ENCODE measurements around the gene THYN1. TPM values are rescaled to one million over a fixed set of nuclear protein-coding genes. Genes with fewer than 3 reads are reported as not detected.
"Not testable (repeated sequence)": the region's sequence is repeated elsewhere in the genome, so short reads cannot be mapped to it uniquely, and the experiment has no call there.

Gene THYN1
- total RNA-seq, result 10 to 100 TPM; 72.7 to 81.0 TPM

DNA sequence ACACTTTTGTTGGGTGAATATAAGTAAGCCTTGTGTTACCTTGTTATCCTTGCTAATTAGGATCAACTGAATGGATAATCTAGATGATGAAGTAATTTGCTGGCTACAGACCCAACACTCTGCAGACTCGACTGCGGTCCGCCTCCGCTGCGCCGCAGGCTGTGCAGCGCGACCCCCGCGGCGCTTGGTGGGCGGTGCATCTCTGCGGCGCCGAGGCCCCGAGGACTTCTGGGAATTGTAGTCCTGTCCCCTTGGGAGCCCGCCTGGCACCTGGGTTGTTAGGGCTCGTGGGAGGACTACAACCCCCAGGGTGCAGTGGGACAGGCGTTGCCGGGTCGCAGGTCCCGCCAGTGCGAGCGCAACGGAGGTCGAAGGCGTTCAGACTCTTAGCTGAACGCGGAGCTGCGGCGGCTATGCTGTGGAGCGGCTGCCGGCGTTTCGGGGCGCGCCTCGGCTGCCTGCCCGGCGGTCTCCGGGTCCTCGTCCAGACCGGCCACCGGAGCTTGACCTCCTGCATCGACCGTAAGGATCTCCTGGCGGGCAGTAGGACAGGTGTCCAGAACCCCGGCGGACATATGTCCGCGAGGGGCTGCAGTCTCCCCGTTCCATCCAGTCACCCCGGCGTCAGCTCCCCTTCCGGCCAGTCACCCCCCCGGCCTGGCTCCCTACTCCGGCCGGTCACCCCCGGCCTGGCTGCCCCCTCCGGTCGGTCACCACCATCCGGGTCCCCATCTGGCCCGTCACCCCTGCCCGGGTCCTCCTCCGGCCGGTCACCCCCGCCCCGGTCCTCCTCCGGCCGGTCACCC, at the start of gene THYN1, which contains the start of gene ACAD8:
Gene THYN1, minus strand, starts transcription at position 165 of the 806 bp plus-strand sequence. CDS start 470 bp downstream, outside the sequence.
Gene ACAD8, plus strand, starts transcription at position 381 of the 806 bp plus-strand sequence. Its CDS starts 33 bp downstream, at position 414.
- no peaks in the 10 kb centered on the region for H3K9me3 Mint-ChIP-seq
- no peaks in the 10 kb centered on the region for H3K27me3 Mint-ChIP-seq
- ATAC-seq (replicated peaks), result peak; percentile 96
- H3K27ac Mint-ChIP-seq, result peak within 1 kb of the TSS; percentile 92
- peak within 1 kb of the TSS; percentile 98 for H3K4me3 Mint-ChIP-seq
- H3K4me1 Mint-ChIP-seq, result peaks cover 18% of the 10 kb centered on the region
- H3K36me3 Mint-ChIP-seq (ENCODE audit: low read depth), result peaks cover 41% of the 10 kb centered on the region

DNA sequence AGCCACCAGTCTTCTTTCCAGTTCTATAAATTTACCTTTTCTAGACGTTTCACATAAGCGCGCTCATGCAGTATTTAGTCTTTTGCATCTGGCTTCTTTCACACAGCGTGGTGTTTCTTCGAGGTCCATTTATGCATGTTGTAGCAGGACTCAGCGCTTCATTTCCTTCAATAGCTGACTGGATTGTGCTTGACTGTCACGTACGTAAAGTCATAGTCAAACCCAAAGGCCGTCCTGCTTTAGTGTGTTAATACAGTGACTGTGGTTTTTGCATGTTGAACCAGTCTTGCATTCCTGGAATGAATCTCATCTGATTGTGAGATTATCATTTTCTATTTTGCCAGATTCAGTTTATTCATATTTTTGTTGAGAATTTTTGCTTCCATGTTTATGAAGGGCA, 41.5 kb upstream of the THYN1 start:
- H3K36me3 Mint-ChIP-seq (ENCODE audit: low read depth), result peaks cover 5% of the 10 kb centered on the region
- H3K27ac Mint-ChIP-seq, result no peak overlapping the region
- H3K9me3 Mint-ChIP-seq, result no peaks in the 10 kb centered on the region
- H3K4me1 Mint-ChIP-seq, result no peaks in the 10 kb centered on the region
- peak; percentile 79 for ATAC-seq (replicated peaks)
- H3K4me3 Mint-ChIP-seq, result peak overlapping the region; percentile 9
- no peaks in the 10 kb centered on the region for H3K27me3 Mint-ChIP-seq

DNA sequence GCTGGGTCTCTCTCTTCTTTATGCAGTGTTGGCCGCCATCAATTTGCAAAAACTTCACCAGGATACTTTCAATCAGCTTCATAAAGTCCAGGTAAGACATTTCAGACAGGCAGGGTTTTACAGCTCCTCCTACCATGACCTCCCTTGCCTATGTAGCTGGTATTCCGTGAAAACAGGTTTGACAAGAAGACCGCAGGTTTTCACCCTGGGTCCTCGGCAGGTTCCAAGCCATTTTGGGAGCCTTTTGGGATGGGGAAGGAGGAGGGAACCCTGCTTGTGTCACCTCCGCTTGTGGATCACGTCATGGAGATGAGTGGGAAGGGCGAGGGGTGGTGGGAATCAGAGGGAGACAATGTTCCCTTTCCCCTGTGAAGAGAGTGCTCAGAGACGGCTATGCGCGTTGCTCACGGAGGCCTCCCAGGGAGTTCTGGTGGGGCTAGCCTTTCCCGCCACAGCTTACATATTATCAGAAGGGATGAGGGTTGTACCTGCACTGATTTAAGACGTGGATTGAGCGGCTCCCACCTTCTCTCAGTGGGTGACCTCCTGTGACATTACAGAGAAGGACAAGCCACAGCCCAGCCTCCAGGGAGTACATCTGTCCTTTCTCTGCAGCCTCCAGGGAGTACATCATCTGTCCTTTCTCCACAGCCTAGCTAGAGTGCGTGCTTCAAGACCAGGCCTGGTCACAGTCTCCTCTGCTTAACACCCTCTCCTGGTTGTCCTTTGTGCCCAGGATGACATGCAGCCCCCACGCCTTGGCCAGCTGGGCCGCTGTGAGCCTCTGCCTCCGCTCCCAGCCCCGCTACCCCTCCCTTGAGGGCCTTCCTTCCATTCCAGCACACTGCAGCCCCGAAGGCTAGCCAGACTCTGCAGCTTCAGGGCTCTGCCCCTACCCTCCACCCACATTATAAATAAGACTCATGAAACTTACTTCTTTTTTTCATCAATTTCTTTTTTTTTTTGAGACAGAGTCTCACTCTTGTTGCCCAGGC, 40.3 kb upstream of the THYN1 start:
- no peak for ATAC-seq (replicated peaks)
- Mint-ChIP-seq H3K4me3 (no peak overlapping the region), H3K4me1 (no peaks in the 10 kb centered on the region), H3K9me3 (no peaks in the 10 kb centered on the region), H3K36me3 (ENCODE audit: low read depth) (peaks cover 5% of the 10 kb centered on the region), H3K27me3 (no peaks in the 10 kb centered on the region), H3K27ac (no peak overlapping the region)

DNA sequence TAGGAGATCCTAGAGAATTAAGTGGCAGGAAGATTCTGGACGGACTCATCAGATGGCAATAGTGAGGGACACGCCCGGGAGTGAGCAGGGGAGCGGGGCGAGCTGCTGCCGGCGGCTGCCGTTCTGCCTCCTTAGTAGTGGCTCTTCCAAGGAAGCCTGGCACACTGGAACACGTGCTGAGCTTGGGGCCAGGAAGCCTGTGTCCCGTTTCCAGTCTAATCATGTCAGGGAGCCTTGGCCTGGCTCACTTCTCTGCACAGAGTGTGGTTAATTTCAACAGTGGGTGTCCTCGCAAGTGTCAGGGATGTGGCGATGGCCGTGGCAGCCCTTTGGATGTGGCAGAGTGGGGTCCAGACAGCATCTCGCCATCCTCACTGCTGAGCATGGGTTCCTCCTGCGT, 39.5 kb upstream of the THYN1 start:
- Mint-ChIP-seq H3K27me3 (no peaks in the 10 kb centered on the region), H3K9me3 (no peaks in the 10 kb centered on the region), H3K27ac (no peak overlapping the region), H3K4me3 (no peak overlapping the region), H3K4me1 (no peaks in the 10 kb centered on the region), H3K36me3 (ENCODE audit: low read depth) (peaks cover 5% of the 10 kb centered on the region)
- ATAC-seq (replicated peaks), result no peak

DNA sequence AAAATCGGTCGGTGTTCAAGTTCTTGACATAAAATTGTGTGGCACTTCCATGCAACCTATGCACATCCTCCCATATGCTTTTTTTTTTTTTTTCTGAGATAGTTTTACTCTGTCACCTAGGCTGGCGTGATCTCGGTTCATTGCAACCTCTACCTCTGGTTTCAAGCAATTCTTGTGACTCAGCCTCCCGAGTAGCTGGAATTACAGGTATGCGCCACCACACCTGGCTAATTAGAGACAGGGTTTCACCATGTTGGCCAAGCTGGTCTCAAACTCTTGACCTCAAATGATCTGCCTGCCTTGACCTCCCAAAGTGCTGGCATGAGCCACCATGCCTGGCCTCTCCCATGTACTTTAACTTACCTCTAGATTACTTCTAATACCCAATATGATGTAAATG, 38.0 kb upstream of the THYN1 start:
- no peak for ATAC-seq (replicated peaks)
- no peaks in the 10 kb centered on the region for H3K9me3 Mint-ChIP-seq
- no peaks in the 10 kb centered on the region for H3K4me1 Mint-ChIP-seq
- H3K36me3 Mint-ChIP-seq (ENCODE audit: low read depth), result peaks cover 5% of the 10 kb centered on the region
- no peaks in the 10 kb centered on the region for H3K27me3 Mint-ChIP-seq
- no peak overlapping the region for H3K4me3 Mint-ChIP-seq
- H3K27ac Mint-ChIP-seq, result no peak overlapping the region

DNA sequence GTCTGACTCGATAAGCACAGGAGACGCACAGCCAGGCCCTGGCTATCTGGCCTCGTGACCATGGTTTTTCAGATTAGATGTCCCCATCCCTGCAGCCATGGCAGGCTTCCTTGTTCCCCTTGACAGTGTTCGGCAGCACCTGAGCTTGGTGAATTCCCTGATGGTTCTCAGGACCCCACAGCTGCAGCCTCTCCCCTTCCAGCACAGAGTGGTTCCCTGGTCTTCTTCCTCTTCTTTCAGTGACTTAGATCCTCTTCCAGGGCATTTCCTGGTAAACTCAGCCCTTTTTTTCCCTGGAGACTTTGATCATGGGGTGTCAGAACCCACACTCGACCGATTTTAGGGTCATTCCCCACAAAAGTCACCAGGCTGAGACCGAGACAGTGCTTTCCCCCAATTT, 37.5 kb upstream of the THYN1 start:
- Mint-ChIP-seq H3K4me3 (no peak overlapping the region), H3K27ac (no peak overlapping the region), H3K36me3 (ENCODE audit: low read depth) (peaks cover 5% of the 10 kb centered on the region), H3K27me3 (no peaks in the 10 kb centered on the region), H3K4me1 (no peaks in the 10 kb centered on the region), H3K9me3 (no peaks in the 10 kb centered on the region)
- no peak for ATAC-seq (replicated peaks)

DNA sequence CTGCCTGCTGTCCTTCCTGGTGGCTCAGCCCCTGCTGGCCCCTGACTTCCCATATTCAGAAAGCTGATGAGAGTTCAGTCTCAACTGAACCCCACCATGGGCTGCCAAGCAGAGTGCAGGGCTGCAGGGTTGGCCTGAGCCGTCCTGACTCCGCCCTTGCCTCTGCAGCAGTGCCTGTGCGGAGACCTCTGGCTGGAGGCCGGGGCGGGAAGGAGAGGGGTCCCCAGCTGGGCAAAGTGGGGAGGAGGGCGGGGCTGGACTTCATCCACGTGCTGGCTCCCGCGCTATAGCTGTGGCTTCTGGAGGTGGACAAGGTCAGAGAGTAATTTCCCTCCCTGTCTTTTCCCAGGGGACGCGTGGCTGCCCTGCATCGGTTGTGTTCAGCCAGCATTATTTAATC, 36.6 kb upstream of the THYN1 start:
- Mint-ChIP-seq H3K4me3 (no peak overlapping the region), H3K36me3 (ENCODE audit: low read depth) (peaks cover 5% of the 10 kb centered on the region), H3K27ac (no peak overlapping the region), H3K9me3 (no peaks in the 10 kb centered on the region), H3K27me3 (no peaks in the 10 kb centered on the region), H3K4me1 (no peaks in the 10 kb centered on the region)
- no peak for ATAC-seq (replicated peaks)

DNA sequence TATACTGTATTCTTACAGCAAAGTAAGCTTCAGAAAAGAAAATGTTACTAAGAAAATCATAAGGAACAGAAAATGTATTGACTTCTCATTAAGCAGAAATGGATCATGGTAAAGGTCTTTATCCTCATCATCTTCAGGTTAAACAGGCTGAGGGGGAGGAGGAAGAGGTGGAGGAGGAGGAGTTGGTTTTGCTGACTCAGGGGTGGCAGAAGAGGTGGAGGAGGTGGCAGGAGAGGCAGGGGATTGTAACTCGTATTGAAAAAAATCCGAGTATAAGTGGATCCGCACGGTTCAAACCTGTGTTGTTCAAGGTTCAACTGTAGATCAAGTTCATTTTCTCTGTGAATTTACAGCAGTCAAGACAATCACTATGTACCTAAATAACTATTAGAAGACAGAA, 36.0 kb upstream of the THYN1 start:
- H3K36me3 Mint-ChIP-seq (ENCODE audit: low read depth), result no peaks in the 10 kb centered on the region
- H3K9me3 Mint-ChIP-seq, result no peaks in the 10 kb centered on the region
- no peaks in the 10 kb centered on the region for H3K4me1 Mint-ChIP-seq
- no peak for ATAC-seq (replicated peaks)
- no peak overlapping the region for H3K27ac Mint-ChIP-seq
- H3K4me3 Mint-ChIP-seq, result no peak overlapping the region
- H3K27me3 Mint-ChIP-seq, result no peaks in the 10 kb centered on the region

DNA sequence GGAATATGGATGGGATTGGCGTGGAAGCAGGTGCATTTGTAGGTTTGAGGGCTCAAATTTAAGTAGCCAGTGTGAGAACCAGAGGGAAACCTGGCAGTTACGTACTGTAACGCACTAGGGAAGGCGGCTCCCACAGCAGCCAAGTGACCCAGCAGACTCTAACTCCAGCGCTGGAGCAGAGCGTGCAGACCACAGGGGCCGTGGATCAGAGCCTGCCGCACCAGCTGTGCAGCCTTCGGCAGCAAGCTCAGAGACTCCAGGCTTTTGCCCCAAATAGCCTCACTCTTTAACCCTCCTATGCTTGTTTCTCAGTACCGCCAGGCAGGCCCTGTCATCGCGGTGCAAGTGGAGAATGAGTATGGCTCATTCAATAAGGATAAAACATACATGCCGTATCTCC, 35.3 kb upstream of the THYN1 start:
- no peaks in the 10 kb centered on the region for H3K4me1 Mint-ChIP-seq
- no peak overlapping the region for H3K27ac Mint-ChIP-seq
- no peak for ATAC-seq (replicated peaks)
- H3K27me3 Mint-ChIP-seq, result no peaks in the 10 kb centered on the region
- H3K4me3 Mint-ChIP-seq, result no peak overlapping the region
- no peaks in the 10 kb centered on the region for H3K36me3 Mint-ChIP-seq (ENCODE audit: low read depth)
- no peaks in the 10 kb centered on the region for H3K9me3 Mint-ChIP-seq

DNA sequence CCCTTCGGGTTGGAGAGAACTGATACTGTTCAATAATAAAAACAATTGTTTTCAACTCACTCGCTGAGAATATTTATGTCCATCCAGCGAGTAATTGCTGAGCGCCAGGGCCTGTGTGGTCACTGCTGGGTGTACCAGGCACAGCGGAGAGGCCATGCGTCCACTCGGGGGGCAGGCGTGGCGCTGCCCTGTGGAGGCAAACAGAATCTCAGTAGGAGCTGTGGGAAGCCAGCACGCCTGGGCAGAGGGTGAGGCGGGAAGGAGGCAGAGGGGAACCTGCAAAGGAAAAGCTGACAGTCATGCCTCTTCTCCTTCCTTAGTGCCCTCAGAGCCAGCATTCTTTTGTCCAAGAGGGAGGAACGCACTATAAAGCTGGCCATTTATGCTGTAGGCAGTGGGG, 34.4 kb upstream of the THYN1 start:
- Mint-ChIP-seq H3K27ac (no peak overlapping the region), H3K4me3 (no peak overlapping the region), H3K27me3 (no peaks in the 10 kb centered on the region), H3K9me3 (no peaks in the 10 kb centered on the region), H3K36me3 (ENCODE audit: low read depth) (no peaks in the 10 kb centered on the region), H3K4me1 (no peaks in the 10 kb centered on the region)
- no peak for ATAC-seq (replicated peaks)

DNA sequence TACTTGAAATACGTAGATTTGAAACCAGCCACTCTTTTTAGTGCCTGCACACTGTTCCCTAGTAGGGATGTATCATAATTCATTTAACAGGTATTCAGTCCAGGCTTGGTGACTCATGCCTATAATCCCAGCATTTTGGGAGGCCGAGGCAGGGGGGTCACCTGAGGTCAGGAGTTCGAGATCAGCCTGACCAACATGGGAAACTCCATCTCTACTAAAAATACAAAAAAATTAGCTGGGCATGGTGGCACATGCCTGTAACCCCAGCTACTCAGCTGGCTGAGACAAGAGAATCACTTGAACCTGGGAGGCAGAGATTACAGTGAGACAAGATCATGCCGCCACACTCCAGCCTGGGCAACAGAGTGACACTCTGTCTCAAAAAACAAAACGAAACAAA, 31.2 kb upstream of the THYN1 start:
- H3K4me1 Mint-ChIP-seq; H3K27ac Mint-ChIP-seq; H3K27me3 Mint-ChIP-seq; ATAC-seq (replicated peaks); H3K4me3 Mint-ChIP-seq; H3K36me3 Mint-ChIP-seq (ENCODE audit: low read depth); H3K9me3 Mint-ChIP-seq: not testable (repeated sequence)

DNA sequence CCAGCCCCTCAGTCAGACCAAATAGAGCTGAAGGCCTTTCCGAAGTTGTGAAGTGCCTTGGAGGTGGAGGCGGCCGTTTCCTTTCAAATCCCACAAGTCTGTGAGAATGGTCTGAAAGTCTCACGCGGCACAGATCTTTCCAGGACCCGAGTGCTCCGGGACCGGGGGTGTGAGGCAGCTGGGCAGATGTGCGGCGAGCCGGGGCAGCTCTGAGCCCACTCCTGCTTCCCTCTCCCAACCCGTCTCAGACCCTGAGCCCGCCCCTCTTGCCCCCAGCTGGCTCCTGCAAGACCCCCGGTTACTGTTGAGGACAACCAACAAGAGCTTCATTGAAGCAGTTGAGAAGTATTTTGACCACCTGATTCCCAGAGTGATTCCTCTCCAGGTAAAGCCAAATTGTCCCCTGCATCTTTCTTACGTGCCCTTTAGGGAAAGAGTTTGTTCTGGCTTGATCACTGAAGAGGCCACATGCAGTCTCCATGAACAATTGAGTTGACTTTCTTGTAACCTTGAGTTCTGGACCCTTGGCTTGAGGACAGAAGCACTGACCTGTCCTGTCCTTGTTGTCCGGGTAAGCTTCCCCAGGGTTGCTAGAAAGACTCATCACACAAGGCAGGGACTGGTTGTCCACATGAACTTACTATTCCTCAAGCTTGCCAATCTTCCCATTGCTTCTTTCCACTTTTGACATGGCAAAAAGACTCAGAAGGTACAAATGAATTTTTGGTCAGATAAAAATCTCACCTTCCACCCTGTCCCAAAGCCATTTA, 30.5 kb upstream of the THYN1 start:
- H3K9me3 Mint-ChIP-seq, result no peaks in the 10 kb centered on the region
- no peak overlapping the region for H3K4me3 Mint-ChIP-seq
- no peak overlapping the region for H3K27ac Mint-ChIP-seq
- no peaks in the 10 kb centered on the region for H3K36me3 Mint-ChIP-seq (ENCODE audit: low read depth)
- no peak for ATAC-seq (replicated peaks)
- H3K4me1 Mint-ChIP-seq, result no peaks in the 10 kb centered on the region
- H3K27me3 Mint-ChIP-seq, result no peaks in the 10 kb centered on the region

DNA sequence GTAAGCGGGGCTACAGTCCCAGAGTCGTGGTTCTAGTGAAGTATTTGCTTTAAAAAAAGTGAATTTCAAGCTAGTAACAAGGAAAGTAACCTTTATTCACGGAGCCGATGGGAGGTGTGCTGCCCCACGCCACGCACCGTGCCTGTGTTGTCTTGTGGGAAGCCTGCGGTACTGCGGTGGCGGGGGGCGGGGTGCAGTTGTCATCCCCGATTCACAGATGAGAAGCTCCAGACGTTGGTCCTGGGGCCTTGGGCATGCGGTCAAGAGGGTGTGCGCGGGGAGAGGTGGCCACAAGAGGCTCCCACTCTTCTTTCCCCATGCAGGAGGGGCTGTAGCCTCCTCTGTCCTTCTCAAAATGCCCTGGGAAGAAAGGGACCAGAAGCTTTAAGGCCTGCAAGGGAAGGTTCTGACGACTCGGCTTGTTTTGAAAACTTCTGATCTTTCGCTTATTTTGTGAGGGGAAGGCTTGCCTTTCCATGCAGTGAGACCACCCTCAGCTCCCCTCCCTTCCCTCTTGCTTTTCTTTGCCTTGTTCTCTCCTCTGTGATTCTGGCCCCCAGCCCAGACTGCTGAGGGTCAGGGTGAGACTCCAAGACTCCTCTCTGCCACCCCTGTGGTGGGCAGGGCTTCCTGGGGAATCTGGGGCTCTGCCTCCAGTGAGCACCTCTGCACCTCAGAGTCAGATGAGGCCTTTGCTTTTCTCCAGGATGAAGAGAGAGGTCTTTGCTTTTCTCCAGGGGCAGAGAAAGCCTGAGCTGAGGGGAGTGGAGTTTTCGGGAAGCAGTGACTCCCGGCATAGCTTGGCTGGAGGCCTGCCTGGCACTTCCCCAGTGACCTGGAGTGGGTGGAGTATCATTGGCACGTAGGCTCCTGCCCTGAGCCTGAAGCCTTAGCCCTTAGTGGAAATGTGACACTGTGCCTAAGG, 29.2 kb upstream of the THYN1 start:
- Mint-ChIP-seq H3K4me1 (peaks cover under 1% of the 10 kb centered on the region), H3K4me3 (no peak overlapping the region), H3K36me3 (ENCODE audit: low read depth) (no peaks in the 10 kb centered on the region), H3K9me3 (no peaks in the 10 kb centered on the region), H3K27ac (no peak overlapping the region), H3K27me3 (no peaks in the 10 kb centered on the region)
- no peak for ATAC-seq (replicated peaks)
